SHP77 (cell line): ENCODE measurements around the gene RPS6KA5.
"Not testable (repeated sequence)": the region's sequence is repeated elsewhere in the genome, so short reads cannot be mapped to it uniquely, and the experiment has no call there.

Experiments used
- DNase-seq, 2 experiments: peaks; one replicate each; lab custom pipeline; 2025; lab: John Stamatoyannopoulos, UW

The RPS6KA5 gene

GRCh38 chr14:91060351-91061055, at the start of gene RPS6KA5:
TSS of gene RPS6KA5 (minus strand) at chr14:91060641. CDS start at chr14:91060434, 207 bp downstream.
- DNase-seq, result peak; percentile 100

- no peak for DNase-seq
These were observed 48.6 kb upstream of the RPS6KA5 start for GRCh38 chr14:91108941-91109611.

- no peak for DNase-seq
These were observed 42.7 kb upstream of the RPS6KA5 start for GRCh38 chr14:91103116-91103515.

- no peak for DNase-seq
These were observed 39.7 kb upstream of the RPS6KA5 start for GRCh38 chr14:91100102-91100501.

- no peak for DNase-seq
These were observed 38.1 kb upstream of the RPS6KA5 start for GRCh38 chr14:91098591-91098990.

GRCh38 chr14:91097657-91098056, 37.2 kb upstream of the RPS6KA5 start:
- DNase-seq, result not testable (repeated sequence)

GRCh38 chr14:91095178-91095577, 34.7 kb upstream of the RPS6KA5 start:
- DNase-seq, result no peak

GRCh38 chr14:91094772-91095171, 34.3 kb upstream of the RPS6KA5 start:
- no peak for DNase-seq

- DNase-seq, result not testable (repeated sequence)
These were observed 33.5 kb upstream of the RPS6KA5 start for GRCh38 chr14:91093743-91094472.

GRCh38 chr14:91092073-91092472, 31.6 kb upstream of the RPS6KA5 start:
- no peak for DNase-seq

GRCh38 chr14:91090743-91091142, 30.3 kb upstream of the RPS6KA5 start:
- no peak for DNase-seq

GRCh38 chr14:91089958-91090535, 29.6 kb upstream of the RPS6KA5 start:
- DNase-seq, result no peak

- no peak for DNase-seq
These were observed 28.3 kb upstream of the RPS6KA5 start for GRCh38 chr14:91088585-91089235.

- not testable (repeated sequence) for DNase-seq
These were observed 27.0 kb upstream of the RPS6KA5 start for GRCh38 chr14:91087470-91087869.

- no peak for DNase-seq
These were observed 24.1 kb upstream of the RPS6KA5 start for GRCh38 chr14:91084516-91084915.

GRCh38 chr14:91082282-91082681, 21.8 kb upstream of the RPS6KA5 start:
- DNase-seq, result no peak

- no peak for DNase-seq
These were observed 19.6 kb upstream of the RPS6KA5 start for GRCh38 chr14:91080071-91080470.

GRCh38 chr14:91078095-91078737, 17.8 kb upstream of the RPS6KA5 start:
- DNase-seq, result no peak

GRCh38 chr14:91075553-91075952, 15.1 kb upstream of the RPS6KA5 start:
- DNase-seq, result no peak

GRCh38 chr14:91070572-91070971, 10.1 kb upstream of the RPS6KA5 start:
- no peak for DNase-seq

- no peak for DNase-seq
These were observed 8.2 kb upstream of the RPS6KA5 start for GRCh38 chr14:91068642-91069041.
